HepG2 (cell line): ENCODE results near the gene TSSK3. TPM values are rescaled to one million over a fixed set of nuclear protein-coding genes. Genes with fewer than 3 reads are reported as not detected.

Experiments used
- ELF3 ChIP-seq: IDR thresholded peaks from 2 replicates; pipeline ENCODE4 v1.6.1; 2016; ENCODE audit warnings: missing genetic modification reagents, missing compliant biosample characterization
- FOXA3 ChIP-seq: IDR thresholded peaks from 2 replicates; pipeline ENCODE4 v1.6.1; 2016; ENCODE audit warnings: missing genetic modification reagents, missing compliant biosample characterization
- HCFC1 ChIP-seq: fragments of 150-350 bp; IDR thresholded peaks from 2 replicates; pipeline ENCODE4 v1.6.1; 2014; ENCODE audit warnings: low read depth, low read length
- HDAC6 ChIP-seq: fragments of 200-600 bp; sonication (generic); IDR thresholded peaks from 2 replicates; pipeline ENCODE4 v1.7.0; 2017; ENCODE audit warnings: mild to moderate bottlenecking, antibody characterized with exemption, low read length, low read depth
- MIXL1 ChIP-seq: IDR thresholded peaks from 2 replicates; pipeline ENCODE4 v1.6.1; 2016
- MTF2 ChIP-seq: sonication (generic); formaldehyde crosslinking; IDR thresholded peaks from 2 replicates; pipeline ENCODE4 v1.5.0; 2020; ENCODE audit warnings: missing genetic modification reagents, borderline replicate concordance
- MZF1 ChIP-seq: sonication (generic); formaldehyde crosslinking; IDR thresholded peaks from 2 replicates; pipeline ENCODE4 v1.8.1; 2023; ENCODE audit warnings: mild to moderate bottlenecking, missing genetic modification reagents, borderline replicate concordance
- NAIF1 ChIP-seq: sonication (generic); formaldehyde crosslinking; IDR thresholded peaks from 2 replicates; pipeline ENCODE4 v1.5.0; 2020; ENCODE audit warnings: mild to moderate bottlenecking, missing genetic modification reagents, borderline replicate concordance
- RBFOX2 ChIP-seq: fragments of 200-400 bp; formaldehyde crosslinking; IDR thresholded peaks from 2 replicates; pipeline ENCODE4 v1.6.1; 2017; ENCODE audit warnings: low read depth, mild to moderate bottlenecking, low read length
- SP4 ChIP-seq: sonication (generic); formaldehyde crosslinking; IDR thresholded peaks from 2 replicates; pipeline ENCODE4 v1.8.1; 2023; ENCODE audit warnings: mild to moderate bottlenecking, missing genetic modification reagents
- SRSF1 ChIP-seq: fragments of 200-400 bp; formaldehyde crosslinking; optimal IDR thresholded peaks from 2 replicates; pipeline ENCODE3; 2017; ENCODE audit warnings: mild to moderate bottlenecking, low read depth, low read length, moderate library complexity
- TCF12 ChIP-seq, 2 experiments: fragments of 450-650 bp in 1 of 2; sonication (generic) in 1 of 2; formaldehyde crosslinking in 1 of 2; IDR thresholded peaks; 2 replicates each; pipeline versions ENCODE4 v1.6.1 to v1.8.0; 2017 to 2022; ENCODE audit warnings: antibody characterized with exemption in 1 of 2, mild to moderate bottlenecking in 1 of 2, missing genetic modification reagents in 1 of 2, moderate library complexity in 1 of 2
- ZNF234 ChIP-seq: sonication (generic); formaldehyde crosslinking; conservative IDR thresholded peaks from 2 replicates; pipeline ENCODE4 v1.5.1; 2020; ENCODE audit warnings: mild to moderate bottlenecking, missing genetic modification reagents
- ZNF652 ChIP-seq: IDR thresholded peaks from 2 replicates; pipeline ENCODE4 v1.6.1; 2016; ENCODE audit warnings: low read depth, borderline replicate concordance
- ZNF839 ChIP-seq: sonication (generic); formaldehyde crosslinking; IDR thresholded peaks from 2 replicates; pipeline ENCODE4 v1.4.0; 2020; ENCODE audit warnings: missing genetic modification reagents, mild to moderate bottlenecking, borderline replicate concordance
- polyA plus RNA-seq, 8 experiments: library from polyadenylated mRNA; depleted of rRNA in 3 of 8; stranded (reverse) in 7 of 8; unstranded in 1 of 8; fragments of >200 nt; fragmentation: Illumina TruSeq in 4 of 8; extraction: Trizol in 4 of 8; gene quantifications; 2 replicates each; pipeline versions ENCODE4 v1.2.1 to v1.2.3, GENCODE V29; 2011 to 2016; ENCODE audit warnings: low read depth in 4 of 8, missing spikeins in 1 of 8, mixed read lengths in 1 of 8; ENCODE audit not compliant: insufficient read depth in 1 of 8
- total RNA-seq, 5 experiments: library from RNA; depleted of rRNA; stranded (reverse); fragments of >200 nt; fragmentation: Illumina TruSeq; extraction: Trizol; gene quantifications; 2 replicates each; pipeline ENCODE4 v1.2.3, GENCODE V29; 2016; ENCODE audit warnings: low read depth in 1 of 5
- TF ChIP-seq, protein P1 (sequence below): sonication (generic); formaldehyde crosslinking; IDR thresholded peaks from 2 replicates; pipeline ENCODE4 v1.4.0; 2020; ENCODE audit warnings: missing genetic modification reagents
- TF ChIP-seq, protein P2 (sequence below): sonication (generic); formaldehyde crosslinking; IDR thresholded peaks from 2 replicates; pipeline ENCODE4 v1.8.1; 2023; ENCODE audit warnings: mild to moderate bottlenecking, missing genetic modification reagents
- TF ChIP-seq, protein P3 (sequence below): sonication (generic); formaldehyde crosslinking; IDR thresholded peaks from 2 replicates; pipeline ENCODE4 v1.8.1; 2023; ENCODE audit warnings: missing genetic modification reagents, mild to moderate bottlenecking, borderline replicate concordance
- TF ChIP-seq, protein P4 (sequence below), 2 experiments: sonication (generic) in 1 of 2; formaldehyde crosslinking in 1 of 2; IDR thresholded peaks; 2 replicates each; pipeline versions ENCODE4 v1.5.1 to v1.6.1; 2011 to 2020; ENCODE audit warnings: borderline replicate concordance in 1 of 2, low read depth in 1 of 2, low read length in 1 of 2, mild to moderate bottlenecking in 1 of 2, missing genetic modification reagents in 1 of 2, moderate library complexity in 1 of 2
- TF ChIP-seq, protein P5 (sequence below): sonication (generic); formaldehyde crosslinking; IDR thresholded peaks from 2 replicates; pipeline ENCODE4 v1.4.0; 2020; ENCODE audit warnings: missing genetic modification reagents
- TF ChIP-seq, protein P6 (sequence below): sonication (generic); formaldehyde crosslinking; IDR thresholded peaks from 2 replicates; pipeline ENCODE4 v1.4.0; 2020; ENCODE audit warnings: missing genetic modification reagents

TSSK3 gene
- total and polyA plus RNA-seq, 2 of the 13 experiments (the other 11 are each of a cell fraction or from before 2014, with no cell fraction given), result 1.0 to 1.1 TPM

DNA sequence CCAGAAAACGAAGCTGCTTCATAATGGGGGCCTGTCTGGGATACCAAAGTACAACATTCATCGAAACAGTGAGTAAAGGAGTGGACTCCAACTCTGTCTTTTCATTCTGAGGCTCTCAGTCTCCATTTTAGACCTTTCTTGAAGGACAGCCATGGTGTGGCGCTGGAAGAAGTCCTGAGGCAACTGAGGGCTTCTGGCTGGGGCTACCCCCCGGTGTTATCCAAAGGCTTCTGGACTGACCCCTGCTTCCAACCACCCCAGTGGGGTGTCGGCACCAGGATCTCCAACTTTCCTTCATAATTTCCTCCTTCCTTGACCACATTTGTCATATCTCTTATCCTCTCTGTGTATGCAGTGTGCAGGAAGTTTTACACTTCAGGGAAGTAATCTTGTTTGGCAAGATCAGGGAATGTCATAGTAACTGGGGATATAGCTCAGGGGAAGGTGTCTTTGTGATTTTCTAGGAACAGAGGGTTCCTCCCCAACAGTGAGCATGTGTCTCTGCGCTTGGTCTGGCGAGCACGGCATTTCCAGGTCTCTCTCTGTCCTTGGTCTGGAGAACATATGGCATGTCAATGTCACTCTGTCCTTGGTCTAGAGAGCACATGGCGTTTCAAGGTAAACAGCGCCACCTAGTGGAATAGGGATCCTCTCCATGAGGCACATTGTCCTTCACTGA is 51.3 kb downstream of the TSSK3 start (continued):
- TF ChIP-seq, protein P1, sequence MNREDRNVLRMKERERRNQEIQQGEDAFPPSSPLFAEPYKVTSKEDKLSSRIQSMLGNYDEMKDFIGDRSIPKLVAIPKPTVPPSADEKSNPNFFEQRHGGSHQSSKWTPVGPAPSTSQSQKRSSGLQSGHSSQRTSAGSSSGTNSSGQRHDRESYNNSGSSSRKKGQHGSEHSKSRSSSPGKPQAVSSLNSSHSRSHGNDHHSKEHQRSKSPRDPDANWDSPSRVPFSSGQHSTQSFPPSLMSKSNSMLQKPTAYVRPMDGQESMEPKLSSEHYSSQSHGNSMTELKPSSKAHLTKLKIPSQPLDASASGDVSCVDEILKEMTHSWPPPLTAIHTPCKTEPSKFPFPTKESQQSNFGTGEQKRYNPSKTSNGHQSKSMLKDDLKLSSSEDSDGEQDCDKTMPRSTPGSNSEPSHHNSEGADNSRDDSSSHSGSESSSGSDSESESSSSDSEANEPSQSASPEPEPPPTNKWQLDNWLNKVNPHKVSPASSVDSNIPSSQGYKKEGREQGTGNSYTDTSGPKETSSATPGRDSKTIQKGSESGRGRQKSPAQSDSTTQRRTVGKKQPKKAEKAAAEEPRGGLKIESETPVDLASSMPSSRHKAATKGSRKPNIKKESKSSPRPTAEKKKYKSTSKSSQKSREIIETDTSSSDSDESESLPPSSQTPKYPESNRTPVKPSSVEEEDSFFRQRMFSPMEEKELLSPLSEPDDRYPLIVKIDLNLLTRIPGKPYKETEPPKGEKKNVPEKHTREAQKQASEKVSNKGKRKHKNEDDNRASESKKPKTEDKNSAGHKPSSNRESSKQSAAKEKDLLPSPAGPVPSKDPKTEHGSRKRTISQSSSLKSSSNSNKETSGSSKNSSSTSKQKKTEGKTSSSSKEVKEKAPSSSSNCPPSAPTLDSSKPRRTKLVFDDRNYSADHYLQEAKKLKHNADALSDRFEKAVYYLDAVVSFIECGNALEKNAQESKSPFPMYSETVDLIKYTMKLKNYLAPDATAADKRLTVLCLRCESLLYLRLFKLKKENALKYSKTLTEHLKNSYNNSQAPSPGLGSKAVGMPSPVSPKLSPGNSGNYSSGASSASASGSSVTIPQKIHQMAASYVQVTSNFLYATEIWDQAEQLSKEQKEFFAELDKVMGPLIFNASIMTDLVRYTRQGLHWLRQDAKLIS (CRISPR knock-in tag), result no peak
- TF ChIP-seq NAIF1 (CRISPR knock-in tag) (no peak), MTF2 (no peak), HCFC1 (no peak), ZNF839 (no peak), ZNF234 (no peak), FOXA3 (CRISPR knock-in tag) (peak; percentile 52; the same call in 1 of the 2 replicates), RBFOX2 (no peak), ELF3 (peak; percentile 45; the same call in 1 of the 2 replicates), HDAC6 (no peak), MZF1 (CRISPR knock-in tag) (no peak), ZNF652 (CRISPR knock-in tag) (no peak), MIXL1 (CRISPR knock-in tag) (0 out of 2 replicates have a peak, but pooled peaks have one; percentile 35), SRSF1 (no peak), SP4 (CRISPR knock-in tag) (no peak), TCF12 (IDR thresholded peaks at IDR 0.05) (no peak), TCF12 (CRISPR knock-in tag; IDR thresholded peaks at IDR 0.05) (no peak)
- TF ChIP-seq, protein P2, sequence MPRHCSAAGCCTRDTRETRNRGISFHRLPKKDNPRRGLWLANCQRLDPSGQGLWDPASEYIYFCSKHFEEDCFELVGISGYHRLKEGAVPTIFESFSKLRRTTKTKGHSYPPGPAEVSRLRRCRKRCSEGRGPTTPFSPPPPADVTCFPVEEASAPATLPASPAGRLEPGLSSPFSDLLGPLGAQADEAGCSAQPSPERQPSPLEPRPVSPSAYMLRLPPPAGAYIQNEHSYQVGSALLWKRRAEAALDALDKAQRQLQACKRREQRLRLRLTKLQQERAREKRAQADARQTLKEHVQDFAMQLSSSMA (CRISPR knock-in tag), result no peak
- TF ChIP-seq, protein P3, sequence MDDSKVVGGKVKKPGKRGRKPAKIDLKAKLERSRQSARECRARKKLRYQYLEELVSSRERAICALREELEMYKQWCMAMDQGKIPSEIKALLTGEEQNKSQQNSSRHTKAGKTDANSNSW (CRISPR knock-in tag), result no peak
- TF ChIP-seq, protein P4, sequence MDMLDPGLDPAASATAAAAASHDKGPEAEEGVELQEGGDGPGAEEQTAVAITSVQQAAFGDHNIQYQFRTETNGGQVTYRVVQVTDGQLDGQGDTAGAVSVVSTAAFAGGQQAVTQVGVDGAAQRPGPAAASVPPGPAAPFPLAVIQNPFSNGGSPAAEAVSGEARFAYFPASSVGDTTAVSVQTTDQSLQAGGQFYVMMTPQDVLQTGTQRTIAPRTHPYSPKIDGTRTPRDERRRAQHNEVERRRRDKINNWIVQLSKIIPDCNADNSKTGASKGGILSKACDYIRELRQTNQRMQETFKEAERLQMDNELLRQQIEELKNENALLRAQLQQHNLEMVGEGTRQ (IDR thresholded peaks at IDR 0.05; ENCODE audit: low read depth, low read length), result no peak; the same call in 1 of the 2 replicates
- TF ChIP-seq, protein P4 (CRISPR knock-in tag; IDR thresholded peaks at IDR 0.05; ENCODE audit: borderline replicate concordance), result no peak
- TF ChIP-seq, protein P5, sequence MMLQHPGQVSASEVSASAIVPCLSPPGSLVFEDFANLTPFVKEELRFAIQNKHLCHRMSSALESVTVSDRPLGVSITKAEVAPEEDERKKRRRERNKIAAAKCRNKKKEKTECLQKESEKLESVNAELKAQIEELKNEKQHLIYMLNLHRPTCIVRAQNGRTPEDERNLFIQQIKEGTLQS, result no peak
- TF ChIP-seq, protein P6, sequence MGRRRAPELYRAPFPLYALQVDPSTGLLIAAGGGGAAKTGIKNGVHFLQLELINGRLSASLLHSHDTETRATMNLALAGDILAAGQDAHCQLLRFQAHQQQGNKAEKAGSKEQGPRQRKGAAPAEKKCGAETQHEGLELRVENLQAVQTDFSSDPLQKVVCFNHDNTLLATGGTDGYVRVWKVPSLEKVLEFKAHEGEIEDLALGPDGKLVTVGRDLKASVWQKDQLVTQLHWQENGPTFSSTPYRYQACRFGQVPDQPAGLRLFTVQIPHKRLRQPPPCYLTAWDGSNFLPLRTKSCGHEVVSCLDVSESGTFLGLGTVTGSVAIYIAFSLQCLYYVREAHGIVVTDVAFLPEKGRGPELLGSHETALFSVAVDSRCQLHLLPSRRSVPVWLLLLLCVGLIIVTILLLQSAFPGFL (CRISPR knock-in tag), result no peak
